ENCODE measurements around the gene NFIX. TPM values are rescaled to one million over a fixed set of nuclear protein-coding genes. Genes with fewer than 3 reads are reported as not detected.
A peak's percentile ranks its signal among the peaks of the same experiment; 100 is the strongest.

Gene NFIX
- total and polyA plus RNA-seq, 2 of the 13 experiments (the other 11 are each of a cell fraction or from before 2014, with no cell fraction given) = 3.4 to 5.4 TPM

DNA sequence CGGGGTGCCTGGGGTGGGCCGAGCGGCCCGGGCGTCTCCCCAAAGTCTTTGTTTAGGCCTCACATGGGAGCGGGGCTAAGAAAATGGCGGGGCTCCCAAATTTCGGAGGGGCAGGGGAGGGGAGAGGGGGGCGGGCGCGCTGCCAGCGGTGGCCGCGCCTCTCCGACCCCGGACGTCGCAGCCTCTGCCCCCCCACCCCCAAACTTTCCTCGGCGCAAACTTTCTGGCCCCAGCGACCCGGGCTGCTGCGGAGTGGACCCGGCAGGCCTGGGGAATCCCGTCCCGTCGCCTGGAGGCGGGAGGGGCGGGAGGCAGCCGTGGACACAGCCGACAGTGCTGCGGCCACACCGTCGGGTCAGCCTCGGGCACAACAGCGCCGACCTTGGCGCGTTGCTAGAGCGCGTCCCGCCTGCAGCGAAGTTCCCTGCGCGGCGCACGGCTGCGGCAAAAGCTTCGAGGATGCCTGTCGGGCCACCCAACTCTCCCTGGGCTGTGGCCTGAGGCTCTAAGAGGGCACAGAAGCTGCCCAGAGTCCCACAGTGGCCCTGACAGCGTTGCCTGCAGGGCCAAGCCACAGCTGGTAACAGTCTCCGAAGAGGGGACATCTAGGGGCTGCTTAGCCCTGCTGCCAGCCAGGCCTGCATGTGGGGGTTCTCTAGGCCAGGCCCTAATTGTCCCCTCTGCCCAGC is 1.3 kb downstream of the NFIX start (continued):
- TF ChIP-seq SATB2 (CRISPR knock-in tag; IDR thresholded peaks at IDR 0.05) (no peak), NAIF1 (CRISPR knock-in tag; IDR thresholded peaks at IDR 0.05; ENCODE audit: borderline replicate concordance) (no peak; the same call in 1 of the 2 replicates), ZNF256 (CRISPR knock-in tag; conservative IDR thresholded peaks at IDR 0.05) (no peak), ZNF660 (CRISPR knock-in tag; IDR thresholded peaks at IDR 0.05; ENCODE audit: borderline replicate concordance, low read depth) (no peak), ZNF607 (CRISPR knock-in tag; IDR thresholded peaks at IDR 0.05; ENCODE audit: borderline replicate concordance) (no peak), ZNF543 (CRISPR knock-in tag; IDR thresholded peaks at IDR 0.05) (0 out of 2 replicates have a peak, but pooled peaks have one; percentile 41), ZNF138 (CRISPR knock-in tag; IDR thresholded peaks at IDR 0.05; ENCODE audit: low read depth) (no peak), HOXA3 (CRISPR knock-in tag; IDR thresholded peaks at IDR 0.05) (no peak; the same call in 1 of the 2 replicates), ZNF34 (CRISPR knock-in tag; IDR thresholded peaks at IDR 0.05; ENCODE audit: borderline replicate concordance) (no peak), ZNF180 (CRISPR knock-in tag; IDR thresholded peaks at IDR 0.05; ENCODE audit: borderline replicate concordance, low read depth) (no peak), ZNF841 (CRISPR knock-in tag; IDR thresholded peaks at IDR 0.05; ENCODE audit: borderline replicate concordance) (no peak), ZNF343 (CRISPR knock-in tag; IDR thresholded peaks at IDR 0.05) (no peak), ZNF672 (CRISPR knock-in tag; IDR thresholded peaks at IDR 0.05) (no peak), RARG (CRISPR knock-in tag; IDR thresholded peaks at IDR 0.05; ENCODE audit: low read depth) (no peak), CENPT (CRISPR knock-in tag; IDR thresholded peaks at IDR 0.05; ENCODE audit: low read depth) (no peak), KAT2B (IDR thresholded peaks at IDR 0.05; ENCODE audit: borderline replicate concordance, low read depth, low read length) (no peak), KLF12 (CRISPR knock-in tag; IDR thresholded peaks at IDR 0.05; ENCODE audit: borderline replicate concordance) (no peak), REPIN1 (CRISPR knock-in tag; IDR thresholded peaks at IDR 0.05; ENCODE audit: borderline replicate concordance, low read depth) (no peak), MEIS1 (CRISPR knock-in tag; IDR thresholded peaks at IDR 0.05; ENCODE audit: borderline replicate concordance) (peak; percentile 73; the same call in 1 of the 2 replicates), ZFP37 (CRISPR knock-in tag; IDR thresholded peaks at IDR 0.05; ENCODE audit: borderline replicate concordance) (no peak), AGO1 (IDR thresholded peaks at IDR 0.05; ENCODE audit: low read depth, low read length, poor library complexity, severe bottlenecking) (no peak), CHD4 (IDR thresholded peaks at IDR 0.05; ENCODE audit: borderline replicate concordance, low read length) (no peak), ZNF614 (CRISPR knock-in tag; IDR thresholded peaks at IDR 0.05; ENCODE audit: borderline replicate concordance) (no peak)
- TF ChIP-seq, protein P1, sequence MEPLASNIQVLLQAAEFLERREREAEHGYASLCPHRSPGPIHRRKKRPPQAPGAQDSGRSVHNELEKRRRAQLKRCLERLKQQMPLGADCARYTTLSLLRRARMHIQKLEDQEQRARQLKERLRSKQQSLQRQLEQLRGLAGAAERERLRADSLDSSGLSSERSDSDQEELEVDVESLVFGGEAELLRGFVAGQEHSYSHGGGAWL (CRISPR knock-in tag; IDR thresholded peaks at IDR 0.05) = peak; percentile 35; the same call in 1 of the 2 replicates
- TF ChIP-seq, protein P2, sequence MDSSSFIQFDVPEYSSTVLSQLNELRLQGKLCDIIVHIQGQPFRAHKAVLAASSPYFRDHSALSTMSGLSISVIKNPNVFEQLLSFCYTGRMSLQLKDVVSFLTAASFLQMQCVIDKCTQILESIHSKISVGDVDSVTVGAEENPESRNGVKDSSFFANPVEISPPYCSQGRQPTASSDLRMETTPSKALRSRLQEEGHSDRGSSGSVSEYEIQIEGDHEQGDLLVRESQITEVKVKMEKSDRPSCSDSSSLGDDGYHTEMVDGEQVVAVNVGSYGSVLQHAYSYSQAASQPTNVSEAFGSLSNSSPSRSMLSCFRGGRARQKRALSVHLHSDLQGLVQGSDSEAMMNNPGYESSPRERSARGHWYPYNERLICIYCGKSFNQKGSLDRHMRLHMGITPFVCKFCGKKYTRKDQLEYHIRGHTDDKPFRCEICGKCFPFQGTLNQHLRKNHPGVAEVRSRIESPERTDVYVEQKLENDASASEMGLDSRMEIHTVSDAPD (CRISPR knock-in tag; IDR thresholded peaks at IDR 0.05) = no peak
- TF ChIP-seq, protein P3, sequence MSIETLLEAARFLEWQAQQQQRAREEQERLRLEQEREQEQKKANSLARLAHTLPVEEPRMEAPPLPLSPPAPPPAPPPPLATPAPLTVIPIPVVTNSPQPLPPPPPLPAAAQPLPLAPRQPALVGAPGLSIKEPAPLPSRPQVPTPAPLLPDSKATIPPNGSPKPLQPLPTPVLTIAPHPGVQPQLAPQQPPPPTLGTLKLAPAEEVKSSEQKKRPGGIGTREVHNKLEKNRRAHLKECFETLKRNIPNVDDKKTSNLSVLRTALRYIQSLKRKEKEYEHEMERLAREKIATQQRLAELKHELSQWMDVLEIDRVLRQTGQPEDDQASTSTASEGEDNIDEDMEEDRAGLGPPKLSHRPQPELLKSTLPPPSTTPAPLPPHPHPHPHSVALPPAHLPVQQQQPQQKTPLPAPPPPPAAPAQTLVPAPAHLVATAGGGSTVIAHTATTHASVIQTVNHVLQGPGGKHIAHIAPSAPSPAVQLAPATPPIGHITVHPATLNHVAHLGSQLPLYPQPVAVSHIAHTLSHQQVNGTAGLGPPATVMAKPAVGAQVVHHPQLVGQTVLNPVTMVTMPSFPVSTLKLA (IDR thresholded peaks at IDR 0.05) = no peak
- TF ChIP-seq, protein P4, sequence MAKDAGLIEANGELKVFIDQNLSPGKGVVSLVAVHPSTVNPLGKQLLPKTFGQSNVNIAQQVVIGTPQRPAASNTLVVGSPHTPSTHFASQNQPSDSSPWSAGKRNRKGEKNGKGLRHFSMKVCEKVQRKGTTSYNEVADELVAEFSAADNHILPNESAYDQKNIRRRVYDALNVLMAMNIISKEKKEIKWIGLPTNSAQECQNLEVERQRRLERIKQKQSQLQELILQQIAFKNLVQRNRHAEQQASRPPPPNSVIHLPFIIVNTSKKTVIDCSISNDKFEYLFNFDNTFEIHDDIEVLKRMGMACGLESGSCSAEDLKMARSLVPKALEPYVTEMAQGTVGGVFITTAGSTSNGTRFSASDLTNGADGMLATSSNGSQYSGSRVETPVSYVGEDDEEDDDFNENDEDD (CRISPR knock-in tag; IDR thresholded peaks at IDR 0.05; ENCODE audit: borderline replicate concordance) = peak; percentile 87; the same call in 1 of the 2 replicates
